ENCODE data around the gene SS18L1.

SS18L1 gene

GRCh38 chr20:62157387-62158087 is 14.0 kb downstream of the SS18L1 start:
- no peak for DNase-seq

GRCh38 chr20:62158088-62158400 is 14.5 kb downstream of the SS18L1 start:
- no peak for DNase-seq

GRCh38 chr20:62158541-62158940 is 15.0 kb downstream of the SS18L1 start:
- no peak for DNase-seq

GRCh38 chr20:62159052-62159451 is 15.5 kb downstream of the SS18L1 start:
- no peak for DNase-seq

- peak; percentile 46 for DNase-seq
These were observed 16.3 kb downstream of the SS18L1 start for GRCh38 chr20:62159839-62160238.

- DNase-seq, result no peak
These were observed 16.7 kb downstream of the SS18L1 start for GRCh38 chr20:62160253-62160652.

GRCh38 chr20:62160876-62161275 is 17.3 kb downstream of the SS18L1 start:
- DNase-seq, result no peak

- DNase-seq, result no peak
These were observed 17.8 kb downstream of the SS18L1 start for GRCh38 chr20:62161347-62161746.

GRCh38 chr20:62162765-62163484 is 19.4 kb downstream of the SS18L1 start:
- DNase-seq, result no peak

GRCh38 chr20:62163485-62163865 is 19.9 kb downstream of the SS18L1 start:
- no peak for DNase-seq

GRCh38 chr20:62163986-62164762 is 20.6 kb downstream of the SS18L1 start:
- DNase-seq, result no peak

- DNase-seq, result no peak
These were observed 21.6 kb downstream of the SS18L1 start for GRCh38 chr20:62164879-62165761.

- DNase-seq, result no peak
These were observed 22.3 kb downstream of the SS18L1 start for GRCh38 chr20:62165762-62166399.

- no peak for DNase-seq
These were observed 23.9 kb downstream of the SS18L1 start for GRCh38 chr20:62167474-62167873.

GRCh38 chr20:62168061-62168460 is 24.5 kb downstream of the SS18L1 start:
- DNase-seq, result no peak

- DNase-seq, result no peak
These were observed 25.4 kb downstream of the SS18L1 start for GRCh38 chr20:62168890-62169435.

GRCh38 chr20:62170536-62170935 is 27.0 kb downstream of the SS18L1 start:
- no peak for DNase-seq

GRCh38 chr20:62171245-62171644 is 27.7 kb downstream of the SS18L1 start:
- no peak for DNase-seq

GRCh38 chr20:62172666-62173065 is 29.1 kb downstream of the SS18L1 start:
- DNase-seq, result no peak

- DNase-seq, result no peak
These were observed 30.6 kb downstream of the SS18L1 start for GRCh38 chr20:62174021-62174804.

Data from activated CD8-positive, alpha-beta memory T cell treated with anti-CD3 and anti-CD28 coated beads, Interleukin-2, amount 50 U/mL, for 4 hours (primary cell).